Brain microvascular endothelial cell (primary cell): ENCODE data around the gene B3GNT5.
A peak's percentile ranks its signal among the peaks of the same experiment; 100 is the strongest.

Experiments
- DNase-seq: peaks from one replicate; pipeline ENCODE4 v3.0.0-alpha.2; 2020
- H3K27ac ChIP-seq: fragments of 250-450 bp; sonication (Bioruptor Pico); 2 replicates; pipeline ENCODE4 v1.5.1; 2020; ENCODE audit warnings: mild to moderate bottlenecking, moderate library complexity
- H3K27me3 ChIP-seq: fragments of 250-450 bp; sonication (Bioruptor Pico); replicated peaks from 2 replicates; pipeline ENCODE4 v1.5.1; 2020; ENCODE audit warnings: mild to moderate bottlenecking
- H3K36me3 ChIP-seq: fragments of 250-450 bp; sonication (Bioruptor Pico); replicated peaks from 2 replicates; pipeline ENCODE4 v1.5.1; 2020; ENCODE audit warnings: mild to moderate bottlenecking
- H3K4me3 ChIP-seq: 2 replicates; pipeline ENCODE4 v1.5.1; 2011; ENCODE audit warnings: low read depth, mild to moderate bottlenecking, control low read depth, low read length, moderate library complexity
- in situ Hi-C: cut with HindIII; loops from 2 replicates; pipeline ENCODE4 v1.10.0; 2017; ENCODE audit warnings: low sequenced_read_pairs, low pct_ligation_motif_present
- TF ChIP-seq, protein P1 (sequence below): IDR thresholded peaks from 2 replicates; pipeline ENCODE4 v1.5.1; 2011; ENCODE audit warnings: low read depth, mild to moderate bottlenecking, moderate library complexity, low read length, control low read depth, inconsistent platforms; ENCODE audit errors: missing control alignments

B3GNT5 gene

DNA sequence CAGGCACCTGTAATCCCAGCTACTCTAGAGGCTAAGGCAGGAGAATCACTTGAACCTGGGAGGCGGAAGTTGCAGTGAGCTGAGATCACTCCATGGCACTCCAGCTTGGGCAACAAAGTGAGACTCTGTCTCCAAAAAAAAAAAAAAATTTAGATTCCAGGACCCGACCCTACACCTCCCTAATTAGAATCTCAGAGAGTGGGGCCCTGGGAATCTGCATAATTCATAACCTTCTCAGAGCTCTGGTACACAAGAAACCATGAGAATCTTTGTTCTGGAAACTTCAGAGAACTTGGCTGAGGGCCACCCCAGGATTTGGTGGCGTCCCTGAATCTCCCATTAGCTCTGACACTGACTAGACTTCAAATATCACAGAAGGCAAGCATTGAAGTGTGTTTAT, 31.5 kb downstream of the B3GNT5 start:
- Histone ChIP-seq H3K36me3 (no peaks in the 10 kb centered on the region), H3K27me3 (no peaks in the 10 kb centered on the region), H3K4me3 (no peak overlapping the region), H3K27ac (peak overlapping the region; percentile 78)
- DNase-seq = no peak
- in situ Hi-C loops = no loop called here
- TF ChIP-seq, protein P1, sequence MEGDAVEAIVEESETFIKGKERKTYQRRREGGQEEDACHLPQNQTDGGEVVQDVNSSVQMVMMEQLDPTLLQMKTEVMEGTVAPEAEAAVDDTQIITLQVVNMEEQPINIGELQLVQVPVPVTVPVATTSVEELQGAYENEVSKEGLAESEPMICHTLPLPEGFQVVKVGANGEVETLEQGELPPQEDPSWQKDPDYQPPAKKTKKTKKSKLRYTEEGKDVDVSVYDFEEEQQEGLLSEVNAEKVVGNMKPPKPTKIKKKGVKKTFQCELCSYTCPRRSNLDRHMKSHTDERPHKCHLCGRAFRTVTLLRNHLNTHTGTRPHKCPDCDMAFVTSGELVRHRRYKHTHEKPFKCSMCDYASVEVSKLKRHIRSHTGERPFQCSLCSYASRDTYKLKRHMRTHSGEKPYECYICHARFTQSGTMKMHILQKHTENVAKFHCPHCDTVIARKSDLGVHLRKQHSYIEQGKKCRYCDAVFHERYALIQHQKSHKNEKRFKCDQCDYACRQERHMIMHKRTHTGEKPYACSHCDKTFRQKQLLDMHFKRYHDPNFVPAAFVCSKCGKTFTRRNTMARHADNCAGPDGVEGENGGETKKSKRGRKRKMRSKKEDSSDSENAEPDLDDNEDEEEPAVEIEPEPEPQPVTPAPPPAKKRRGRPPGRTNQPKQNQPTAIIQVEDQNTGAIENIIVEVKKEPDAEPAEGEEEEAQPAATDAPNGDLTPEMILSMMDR = no peak

DNA sequence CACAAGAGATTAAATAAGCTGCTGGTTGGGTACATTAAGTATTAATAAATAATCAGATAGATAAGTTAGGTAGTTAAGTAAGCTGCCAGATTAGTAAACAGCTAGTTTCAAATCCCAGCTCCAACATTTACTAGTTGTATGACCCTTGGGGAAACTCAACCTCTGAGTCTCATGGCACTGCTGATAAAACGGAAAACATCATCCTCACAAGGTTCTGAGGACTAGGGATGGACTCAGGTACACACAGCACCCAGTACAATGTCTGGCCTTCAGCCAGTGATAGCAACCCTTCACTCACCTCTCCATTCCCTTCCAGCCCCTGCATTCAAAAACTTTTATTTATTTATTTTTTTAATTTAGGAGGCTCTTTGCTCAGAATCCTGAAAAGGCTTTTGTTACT, 32.3 kb downstream of the B3GNT5 start:
- H3K27me3 ChIP-seq = no peaks in the 10 kb centered on the region
- DNase-seq = no peak
- H3K36me3 ChIP-seq = no peaks in the 10 kb centered on the region
- TF ChIP-seq, protein P1 = no peak
- H3K27ac ChIP-seq = peak overlapping the region; percentile 78
- no peak overlapping the region for H3K4me3 ChIP-seq
- in situ Hi-C loops = no loop called here

DNA sequence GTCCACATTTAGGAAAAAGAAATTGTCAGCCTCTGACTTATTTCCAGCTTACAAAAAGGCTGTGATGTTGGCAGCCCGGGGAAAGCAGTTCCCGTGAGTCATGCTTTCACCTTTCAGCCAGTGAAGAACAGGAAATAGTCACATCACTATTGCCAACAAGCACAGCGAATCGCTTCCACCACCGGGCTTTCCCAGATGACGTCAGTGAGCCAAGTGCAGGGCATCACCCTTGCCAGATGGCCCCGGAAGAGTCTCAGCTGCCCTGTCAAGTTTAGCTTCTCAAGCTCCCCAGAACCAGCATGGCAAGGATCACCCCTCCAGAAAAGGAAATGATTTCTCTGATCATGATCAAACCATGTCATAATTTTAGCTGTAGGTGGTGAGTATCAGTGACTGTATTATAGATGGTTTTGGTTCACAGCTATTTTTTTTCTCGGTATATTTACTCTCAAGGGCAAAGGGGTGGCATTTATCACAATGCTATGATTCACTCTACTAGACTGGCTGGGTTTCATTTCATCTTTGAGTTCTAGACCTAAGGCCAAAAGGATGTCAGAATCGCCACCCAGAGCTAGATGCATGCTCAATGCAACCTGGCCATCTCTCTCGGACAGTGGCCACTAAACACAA, 32.9 kb downstream of the B3GNT5 start:
- peak; percentile 98 for DNase-seq
- TF ChIP-seq, protein P1 = no peak
- Histone ChIP-seq H3K27ac (peak overlapping the region; percentile 78), H3K36me3 (no peaks in the 10 kb centered on the region), H3K4me3 (no peak overlapping the region), H3K27me3 (no peaks in the 10 kb centered on the region)
- in situ Hi-C loops = no loop called here

DNA sequence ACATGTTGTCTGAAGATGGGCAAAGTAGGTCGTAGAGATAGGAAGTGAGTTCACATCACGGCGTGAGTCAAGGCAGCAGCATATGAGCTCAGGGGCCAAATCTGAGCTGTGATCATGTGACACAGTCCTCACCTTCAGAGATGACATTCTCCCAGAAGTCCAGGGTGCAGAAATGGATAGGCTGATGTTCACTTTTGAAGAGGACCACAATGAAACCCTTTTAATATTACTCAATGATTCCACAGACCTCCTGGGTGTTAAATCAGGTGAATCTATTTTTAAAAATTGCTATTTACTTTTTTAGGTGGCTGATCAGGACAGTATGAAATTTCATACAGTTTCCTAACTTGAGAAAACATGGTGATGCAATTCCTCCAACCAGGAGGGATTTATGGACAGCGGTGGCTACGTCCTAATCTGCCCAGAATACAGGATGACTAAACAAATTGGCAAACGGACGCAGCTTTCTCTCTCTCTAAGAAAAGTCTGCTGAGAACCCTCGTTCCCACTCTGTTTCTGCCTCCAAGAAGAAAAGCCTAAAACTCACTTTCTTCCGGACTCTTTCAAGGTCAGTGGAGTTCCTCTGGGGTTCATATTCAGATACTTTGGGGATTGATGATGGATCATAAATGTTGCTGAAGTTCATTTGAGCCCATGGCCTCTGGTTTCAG, 34.4 kb downstream of the B3GNT5 start:
- no peaks in the 10 kb centered on the region for H3K27me3 ChIP-seq
- H3K27ac ChIP-seq = peak overlapping the region; percentile 78
- TF ChIP-seq, protein P1 = no peak
- peak overlapping the region; percentile 42 for H3K4me3 ChIP-seq
- no peaks in the 10 kb centered on the region for H3K36me3 ChIP-seq
- in situ Hi-C loops = no loop called here
- peak; percentile 89 for DNase-seq

DNA sequence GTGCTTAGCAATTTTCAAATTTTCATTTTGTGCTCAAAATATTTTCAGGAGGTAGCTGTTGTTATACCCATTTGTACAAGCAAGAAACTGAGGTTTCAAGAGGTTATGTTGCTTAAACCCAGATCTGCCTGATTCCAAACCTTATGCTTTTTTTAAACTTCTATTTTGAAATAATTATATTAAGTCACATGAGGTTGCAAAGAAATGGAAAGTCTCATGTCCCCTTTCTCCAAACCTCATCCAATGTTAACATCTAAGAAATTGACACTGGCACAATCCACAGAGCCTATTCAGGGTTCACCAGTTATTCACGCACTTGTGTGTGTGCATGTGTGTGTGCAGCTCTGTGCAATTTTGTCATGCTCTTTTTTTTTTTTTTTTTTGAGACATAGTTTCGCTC, 35.1 kb downstream of the B3GNT5 start:
- no peaks in the 10 kb centered on the region for H3K36me3 ChIP-seq
- no peak for DNase-seq
- H3K27me3 ChIP-seq = no peaks in the 10 kb centered on the region
- in situ Hi-C loops = no loop called here
- peak overlapping the region; percentile 42 for H3K4me3 ChIP-seq
- H3K27ac ChIP-seq = peak overlapping the region; percentile 78
- TF ChIP-seq, protein P1 = no peak

DNA sequence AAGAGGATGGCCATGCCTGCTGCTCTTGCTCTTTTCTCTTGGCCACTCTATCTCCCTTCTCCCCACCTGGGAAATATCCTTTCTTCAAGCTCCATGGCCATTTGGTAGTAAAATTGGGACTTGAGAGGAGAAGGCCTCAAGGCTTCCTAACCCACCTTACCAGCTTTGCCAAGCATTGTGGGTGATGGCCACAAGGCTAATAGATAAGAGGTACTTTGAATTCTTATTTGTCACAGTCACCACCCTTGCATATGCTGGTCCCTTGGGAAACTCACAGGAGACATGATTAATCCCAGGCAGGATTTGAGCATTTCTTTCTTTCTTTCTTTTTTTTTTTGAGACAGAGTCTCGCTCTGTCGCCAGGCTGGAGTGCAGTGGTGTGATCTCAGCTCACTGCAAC, 37.2 kb downstream of the B3GNT5 start:
- Histone ChIP-seq H3K27me3 (no peaks in the 10 kb centered on the region), H3K4me3 (no peak overlapping the region), H3K36me3 (no peaks in the 10 kb centered on the region), H3K27ac (no peak overlapping the region)
- in situ Hi-C loops = no loop called here
- no peak for DNase-seq
- TF ChIP-seq, protein P1 = no peak
